ENCODE data around the gene TEDDM1.
"Not testable (repeated sequence)": the region's sequence is repeated elsewhere in the genome, so short reads cannot be mapped to it uniquely, and the experiment has no call there.

The TEDDM1 gene

DNA sequence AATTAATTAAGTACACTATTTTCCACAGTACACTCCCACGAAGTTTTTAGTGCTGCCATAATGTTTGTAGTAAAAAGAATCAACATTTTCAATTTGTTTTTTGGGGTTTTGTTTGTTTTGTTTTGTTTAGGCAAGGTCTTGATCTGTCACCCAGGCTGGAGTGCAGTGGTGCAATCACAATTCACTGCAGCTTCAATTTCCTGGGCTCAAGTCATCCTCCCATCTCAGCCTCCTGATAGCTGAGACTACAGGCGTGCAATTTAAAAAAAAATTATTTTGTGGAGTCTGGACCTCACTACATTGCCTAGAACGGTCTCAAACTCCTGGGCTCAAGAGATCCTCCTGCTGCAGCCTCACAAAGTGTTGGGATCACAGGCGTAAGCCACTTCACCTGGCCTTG, 20.3 kb downstream of the TEDDM1 start:
- DNase-seq, result peak in 1 of 4 experiments; percentile 18

DNA sequence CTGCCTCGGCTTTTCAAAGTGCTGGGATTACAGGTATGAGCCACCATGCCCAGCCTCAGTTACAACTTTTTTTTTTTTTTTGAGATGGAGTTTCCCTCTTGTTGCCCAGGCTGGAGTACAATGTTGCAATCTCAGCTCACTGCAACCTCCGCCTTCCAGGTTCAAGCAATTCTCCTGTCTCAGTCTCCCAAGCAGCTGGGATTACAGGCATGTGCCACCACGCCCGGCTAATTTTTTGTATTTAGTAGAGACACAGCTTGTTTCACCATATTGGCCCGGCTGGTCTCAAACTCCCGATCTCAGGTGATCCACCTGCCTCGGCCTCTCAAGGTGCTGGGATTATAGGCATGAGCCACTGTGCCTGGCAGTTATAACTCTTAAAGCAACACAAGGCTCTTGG, 20.7 kb downstream of the TEDDM1 start:
- DNase-seq, result not testable (repeated sequence)

DNA sequence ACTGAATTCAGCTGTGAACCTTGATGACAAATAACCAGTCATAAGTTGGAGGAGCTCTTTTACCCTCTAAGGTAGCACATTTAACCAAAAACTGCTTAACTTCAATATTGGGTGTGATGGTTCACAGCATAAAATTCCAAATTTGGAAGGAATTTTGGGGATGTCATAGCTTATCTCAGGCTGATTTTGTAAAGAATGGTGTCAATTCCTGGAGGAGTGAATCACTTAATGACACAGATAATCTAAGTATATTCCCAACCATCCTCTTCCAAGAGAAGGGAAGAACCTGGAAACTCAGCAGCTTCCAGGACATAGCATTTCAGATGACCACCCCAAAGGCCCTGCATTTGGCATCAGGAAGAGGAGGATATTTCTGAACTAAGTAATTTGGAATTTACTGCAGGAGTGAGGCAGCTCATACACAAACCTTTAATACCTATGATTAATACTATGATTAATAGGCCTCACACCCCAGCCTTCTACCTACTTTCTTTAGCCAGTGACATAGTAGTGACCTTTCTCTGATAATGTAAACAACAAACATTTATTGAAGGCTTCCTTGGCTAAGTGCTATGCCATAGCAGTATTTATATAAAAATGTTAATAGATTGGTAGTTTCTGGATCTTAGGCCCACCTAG, 23.4 kb downstream of the TEDDM1 start:
- no peak for DNase-seq

DNA sequence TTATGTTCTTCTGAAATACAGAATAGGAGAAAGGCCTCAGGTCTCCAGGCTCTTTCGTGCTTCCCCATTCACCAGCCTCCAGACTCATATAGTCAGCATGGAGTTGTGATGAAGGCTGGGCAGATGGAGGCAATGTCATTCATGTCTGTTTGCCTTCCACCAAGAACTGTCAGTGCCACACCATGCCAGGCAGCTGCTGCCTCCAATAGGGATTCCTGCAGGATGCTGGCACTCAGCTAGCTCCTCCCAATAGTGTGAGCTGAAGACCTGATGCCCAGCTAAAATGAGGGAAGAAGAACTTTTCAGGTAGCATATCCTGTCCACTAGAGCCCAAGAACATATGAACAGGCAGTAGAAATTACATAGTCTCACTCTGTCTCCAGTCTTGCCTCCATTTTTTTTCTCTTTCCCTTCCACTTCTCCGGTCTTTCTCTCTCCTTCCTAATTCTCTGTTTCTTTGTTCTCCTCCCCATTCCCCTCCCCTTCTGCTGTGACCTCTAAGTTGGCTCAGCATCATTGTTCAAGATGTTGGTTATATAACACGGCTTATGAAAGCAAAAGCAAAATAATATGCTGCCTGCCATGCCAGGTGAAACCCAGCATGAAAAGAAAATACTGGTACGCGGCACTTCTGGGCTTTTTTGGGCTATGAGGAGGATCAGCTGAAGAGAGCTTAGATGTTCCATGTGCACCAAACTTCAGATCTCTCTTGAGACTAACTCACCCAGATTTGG, 26.2 kb downstream of the TEDDM1 start:
- DNase-seq, result no peak

DNA sequence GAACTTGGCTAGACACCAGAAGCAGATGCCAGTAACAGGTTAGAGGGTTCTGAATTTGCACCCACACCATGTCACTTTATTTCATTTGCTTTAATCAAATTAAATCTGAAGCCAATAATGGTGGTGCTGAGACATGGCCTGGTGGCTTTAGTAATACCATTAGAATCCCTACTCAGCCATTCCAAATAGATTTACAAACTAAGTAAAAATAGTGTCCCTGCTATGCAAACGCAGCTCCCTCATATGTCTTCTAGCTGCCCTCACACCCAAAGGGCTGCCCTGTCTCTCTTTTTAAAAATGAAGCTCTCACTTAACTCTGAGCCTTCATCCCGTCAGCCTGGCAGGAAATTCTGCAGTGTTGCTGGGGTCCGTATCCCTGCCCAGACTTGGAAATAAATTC, 29.9 kb downstream of the TEDDM1 start:
- DNase-seq, result no peak

DNA sequence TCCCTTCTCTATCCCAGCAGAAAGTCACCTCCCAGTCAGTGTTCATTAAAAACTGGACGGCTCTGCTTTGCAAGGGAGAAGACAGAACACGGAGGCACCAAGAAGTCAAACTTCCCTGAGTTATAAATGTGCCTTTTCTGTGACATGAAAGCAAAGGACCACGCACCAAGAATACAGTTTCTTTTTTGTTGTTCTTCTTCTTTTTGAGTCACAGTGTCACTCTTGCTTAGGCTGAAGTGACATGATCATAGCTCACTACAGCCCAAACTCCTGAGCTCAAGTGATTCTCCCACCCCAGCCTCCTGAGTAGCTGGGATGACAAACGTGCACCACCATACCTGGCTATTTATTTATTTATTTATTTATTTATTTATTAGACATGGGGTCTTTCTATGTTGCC, 31.6 kb downstream of the TEDDM1 start:
- peak in 1 of 4 experiments; percentile 19 for DNase-seq

DNA sequence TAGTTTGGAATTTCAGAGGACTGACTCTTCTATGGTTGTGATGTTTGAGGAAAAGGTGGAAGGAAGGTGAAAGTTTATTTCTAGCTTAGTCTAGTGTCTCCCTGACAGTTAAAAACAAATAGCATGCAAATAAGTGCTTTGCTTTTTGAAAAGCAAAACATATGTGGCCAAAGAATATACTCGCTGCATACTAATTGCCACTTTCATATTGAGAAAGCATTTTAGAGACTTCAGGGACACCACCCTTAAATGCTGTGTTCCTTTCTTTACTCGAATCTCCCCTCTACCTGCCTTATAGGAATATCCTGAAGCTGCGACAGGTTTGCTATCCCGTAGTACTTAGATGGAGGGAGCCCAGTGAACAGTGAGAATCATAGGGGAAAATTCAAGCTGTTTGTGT, 32.1 kb downstream of the TEDDM1 start:
- DNase-seq, result no peak

DNA sequence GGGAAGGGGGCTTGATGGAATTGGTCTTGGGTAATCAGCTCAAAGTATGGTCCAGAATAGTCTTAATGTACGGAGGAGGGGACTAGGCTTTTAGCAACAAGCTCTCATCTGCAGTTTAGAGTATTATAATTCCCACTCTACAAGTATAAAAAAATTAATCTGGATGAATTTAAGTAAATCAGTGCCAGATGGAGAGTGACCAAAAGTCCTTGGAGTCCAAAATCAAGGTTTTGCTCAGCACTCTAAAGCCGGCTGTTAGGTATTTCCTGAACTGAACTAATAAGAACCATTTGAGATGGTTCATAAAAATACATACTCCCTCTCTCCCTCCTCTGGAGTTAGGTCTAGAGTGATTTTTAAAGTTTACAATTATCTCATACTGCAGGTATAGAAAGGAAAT, 32.5 kb downstream of the TEDDM1 start:
- DNase-seq, result no peak

DNA sequence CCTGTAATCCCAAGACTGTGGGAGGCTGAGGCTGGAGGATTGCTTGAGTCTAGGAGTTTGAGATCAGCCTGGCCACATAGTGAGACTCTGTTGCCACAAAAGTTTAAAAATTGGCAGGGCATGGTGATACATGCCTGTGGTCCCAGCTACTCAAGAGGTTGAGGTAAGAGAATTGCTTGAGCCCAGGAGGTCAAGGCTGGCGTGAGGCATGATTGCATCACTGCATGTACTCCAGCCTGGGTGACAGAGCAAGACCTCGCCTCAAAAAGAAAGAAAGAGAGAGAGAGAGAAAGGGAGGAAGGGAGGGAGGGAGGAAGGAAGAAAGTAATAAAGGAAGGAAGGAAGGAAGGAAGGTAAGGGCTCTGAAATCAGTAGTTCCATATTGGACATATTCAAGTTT, 33.9 kb downstream of the TEDDM1 start:
- DNase-seq, result no peak

DNA sequence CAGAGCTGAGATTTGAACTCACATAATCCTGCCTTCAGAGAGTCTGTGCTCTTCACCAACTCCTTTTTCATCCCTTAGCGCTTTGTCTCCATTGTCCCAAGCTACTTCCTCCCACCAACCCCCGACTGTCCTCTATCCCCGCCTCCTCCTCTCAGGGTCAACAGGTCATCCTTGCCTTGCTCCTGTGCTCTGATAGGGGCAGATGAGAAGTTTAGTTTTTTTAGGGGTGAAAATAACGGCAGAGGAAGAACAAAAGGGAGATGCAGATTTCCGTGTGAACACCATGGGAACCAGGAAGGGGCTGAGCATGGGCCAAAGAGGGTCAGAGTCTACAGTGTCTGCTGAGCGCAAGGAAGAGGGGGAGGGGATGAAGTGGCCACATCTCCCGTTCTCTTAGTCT, 40.8 kb downstream of the TEDDM1 start:
- DNase-seq, result no peak

DNA sequence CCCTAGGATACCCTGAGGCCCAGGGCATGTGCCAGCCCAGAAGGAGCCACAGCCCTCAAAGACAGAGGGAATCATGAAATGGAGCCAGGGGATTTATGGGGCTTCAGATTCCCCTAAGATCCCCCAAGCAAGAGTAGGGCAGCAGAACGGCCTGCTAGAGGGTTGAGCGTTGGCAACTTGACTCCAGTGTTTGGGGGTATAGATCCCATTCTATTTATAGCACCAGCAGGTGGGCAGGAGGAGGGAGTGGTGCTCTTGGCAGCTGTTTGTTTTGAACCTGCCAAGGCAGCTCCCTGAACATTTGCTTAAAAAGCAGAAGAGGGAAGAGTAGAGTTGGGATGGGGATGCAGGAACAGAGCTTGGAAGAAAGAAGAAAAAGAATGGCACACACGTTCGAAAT, 42.6 kb downstream of the TEDDM1 start:
- no peak for DNase-seq

DNA sequence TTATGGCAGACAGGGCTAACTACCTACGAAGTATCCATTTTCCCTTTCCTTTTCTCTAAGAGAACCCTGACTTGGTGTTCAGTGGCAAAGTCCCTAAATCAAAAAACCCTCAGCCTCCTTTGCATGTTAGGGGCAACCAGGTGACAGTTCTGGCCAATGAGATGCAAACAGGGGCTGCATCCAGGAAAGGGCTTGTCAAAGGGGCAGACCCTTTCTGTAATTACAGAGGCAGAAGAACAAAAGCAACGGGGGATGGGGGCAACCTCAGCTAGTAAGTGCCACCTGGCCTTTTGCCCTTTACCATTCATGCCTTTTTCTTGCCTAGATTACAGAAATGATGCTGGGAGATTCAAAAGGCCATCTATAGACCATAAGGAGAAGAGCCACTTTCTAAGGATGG, 43.3 kb downstream of the TEDDM1 start:
- no peak for DNase-seq

DNA sequence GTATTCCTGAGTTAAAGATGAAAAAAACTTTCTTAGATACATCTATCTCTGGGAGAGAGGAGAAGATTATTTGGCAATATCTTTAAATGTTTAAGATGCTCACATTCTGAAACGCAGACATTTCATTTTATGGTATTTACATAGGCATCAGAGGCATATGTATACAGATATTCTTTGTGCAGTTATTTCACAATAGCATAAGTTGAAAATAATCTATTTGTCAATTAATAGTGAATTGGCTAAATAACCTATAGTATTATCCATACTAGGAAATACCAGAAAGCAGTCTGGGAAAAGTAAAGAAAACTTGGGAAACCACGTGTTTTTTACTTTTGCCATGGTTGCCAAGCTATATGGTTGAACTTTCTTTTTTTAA, 44.8 kb downstream of the TEDDM1 start:
- no peak for DNase-seq

DNA sequence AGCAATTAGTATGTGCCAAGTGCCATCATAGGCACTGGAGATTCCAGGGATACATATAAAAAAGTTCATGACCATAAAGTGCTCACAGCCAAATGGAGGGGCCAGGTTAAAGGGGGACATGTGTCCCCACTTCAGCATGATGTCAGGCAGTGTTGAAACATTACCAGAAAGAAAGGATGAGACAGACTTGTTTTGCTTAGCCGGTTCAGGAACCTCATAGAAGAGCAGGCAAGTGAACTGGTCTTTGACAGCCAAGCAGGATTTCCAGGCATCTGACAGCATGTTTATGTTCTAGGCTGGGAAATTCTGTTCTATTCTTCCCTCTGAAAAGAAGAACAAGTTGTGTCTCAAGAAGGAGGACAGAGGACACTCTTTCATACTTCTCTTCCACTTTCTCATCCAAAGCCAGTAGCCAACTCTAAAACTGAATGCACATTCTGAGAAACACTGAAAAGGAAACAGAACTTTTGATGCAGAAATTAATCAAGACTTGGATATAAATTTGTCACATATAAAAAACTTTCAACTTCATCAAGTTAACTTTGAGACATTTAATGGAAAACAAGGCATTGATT, 48.6 kb downstream of the TEDDM1 start:
- no peak for DNase-seq

DNA sequence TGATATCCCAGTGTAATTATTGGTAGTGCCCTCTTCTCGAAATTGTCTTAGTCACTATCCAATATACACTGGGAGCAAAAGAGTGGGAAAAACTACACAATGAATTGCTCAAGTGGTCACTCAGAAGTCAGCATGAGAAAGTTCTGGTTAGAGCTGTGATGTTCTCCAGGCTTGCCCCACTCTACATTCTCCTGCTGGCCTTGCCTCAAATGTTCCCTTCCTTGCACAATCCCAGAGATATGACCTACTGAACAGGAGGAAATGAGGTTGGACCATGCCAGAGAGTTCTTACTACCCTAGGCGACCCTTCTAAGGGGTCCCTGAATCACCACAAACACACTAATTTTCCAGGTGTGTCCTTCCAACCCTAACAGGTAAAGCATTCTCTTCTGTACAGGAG, 49.6 kb downstream of the TEDDM1 start:
- peak in 1 of 4 experiments; percentile 7 for DNase-seq

DNA sequence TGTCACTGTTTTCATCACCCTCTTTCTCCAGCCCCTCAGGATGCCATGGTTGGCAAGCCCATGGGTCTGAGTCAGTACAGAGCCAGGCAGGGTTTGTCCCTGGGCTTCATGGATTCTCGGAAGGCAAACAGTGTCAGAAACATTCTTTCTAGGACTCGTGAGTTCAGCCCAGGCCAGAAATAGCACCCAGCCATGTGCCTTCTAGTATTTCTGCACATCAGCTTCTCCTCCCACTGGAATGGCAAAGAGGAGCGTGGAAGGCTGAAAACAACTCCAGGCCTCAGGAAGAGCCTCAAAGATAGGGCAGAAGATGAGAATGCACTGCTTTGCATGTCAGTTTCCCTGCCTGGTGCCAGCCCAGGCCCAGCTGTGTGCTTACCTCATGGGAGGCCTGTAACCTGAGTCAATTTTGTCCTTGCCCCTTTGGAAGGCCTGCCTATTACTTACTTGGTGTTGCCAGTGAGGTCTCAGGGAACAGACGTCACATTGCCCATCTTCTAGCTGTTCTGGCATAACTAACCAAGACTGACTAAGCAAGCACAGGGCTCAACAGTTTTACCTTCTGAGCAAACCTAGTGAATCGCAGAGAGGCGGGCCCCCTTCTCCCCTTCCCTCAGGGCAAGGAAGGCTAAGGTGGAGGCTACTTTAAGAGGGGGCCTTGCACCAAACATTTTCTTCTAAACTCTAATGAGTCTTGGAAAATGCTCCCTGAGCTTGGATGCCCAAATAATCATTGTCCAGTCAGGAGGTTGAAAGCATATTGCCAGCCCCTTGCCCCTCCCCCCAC, 51.3 kb downstream of the TEDDM1 start:
- DNase-seq, result no peak
